Skin epidermis (tissue), 12 donors: ENCODE measurements around the gene CD9.

Experiments
- H3K27ac ChIP-seq, 21 experiments: fragments of 200-600 bp; sonication (generic) in 11 of 21; one replicate each; pipeline ENCODE4 v1.5.0; 2020; ENCODE audit warnings: mild to moderate bottlenecking in 3 of 21, inconsistent platforms in 2 of 21, moderate library complexity in 2 of 21
- H3K4me3 ChIP-seq, 7 experiments: fragments of 200-600 bp; sonication (generic) in 2 of 7; one replicate each; pipeline ENCODE4 v1.5.0; 2020; ENCODE audit warnings: inconsistent platforms in 2 of 7, mild to moderate bottlenecking in 2 of 7, moderate library complexity in 1 of 7

Gene CD9

GRCh38 chr12:6280672-6281071 lies 80.5 kb downstream of the CD9 start:
- H3K27ac ChIP-seq, result peak overlapping the region in 15 of 21 experiments; percentile 14 to 96 (median 58)

DNA sequence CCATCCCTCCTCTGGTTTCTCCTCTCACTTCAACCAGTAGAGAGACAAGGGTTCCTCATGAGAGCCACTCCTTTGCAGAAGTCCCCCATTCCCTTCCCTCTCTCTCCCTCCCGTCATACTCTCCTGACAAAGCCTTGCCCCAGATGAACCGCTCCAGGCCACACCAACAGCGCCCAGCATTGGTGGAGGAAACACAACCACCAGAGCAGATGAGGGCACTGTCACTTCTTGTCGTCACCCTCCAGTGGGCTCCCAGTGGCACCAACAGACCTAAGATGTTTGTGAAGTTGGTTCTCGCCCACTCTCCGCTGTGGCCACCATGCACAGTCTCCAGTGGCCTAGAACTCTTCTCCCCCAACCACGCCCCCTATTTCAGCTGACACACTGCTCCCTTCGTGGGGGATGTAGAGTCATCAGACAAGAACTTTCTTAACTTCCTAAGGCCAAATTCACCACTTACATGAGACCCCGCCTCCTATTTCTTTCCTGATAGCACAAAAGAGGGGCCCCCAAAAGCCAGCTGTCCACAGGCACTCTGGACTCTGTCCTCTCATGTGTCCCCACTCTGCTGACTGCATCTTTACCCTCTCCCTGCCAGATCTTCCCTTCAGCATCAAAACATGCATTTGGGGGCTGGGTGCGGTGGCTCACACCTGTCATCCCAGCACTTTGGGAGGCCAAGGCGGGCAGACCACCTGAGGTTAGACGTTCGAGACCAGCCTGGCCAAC lies 81.0 kb downstream of the CD9 start:
- H3K4me3 ChIP-seq, result no peak overlapping the region
- H3K27ac ChIP-seq, result peak overlapping the region in 5 of 21 experiments; percentile 30 to 96 (median 49)

More at GRCh38 chr12:6280672-6281071, 80.5 kb downstream of the CD9 start:
- no peak overlapping the region for H3K4me3 ChIP-seq

DNA sequence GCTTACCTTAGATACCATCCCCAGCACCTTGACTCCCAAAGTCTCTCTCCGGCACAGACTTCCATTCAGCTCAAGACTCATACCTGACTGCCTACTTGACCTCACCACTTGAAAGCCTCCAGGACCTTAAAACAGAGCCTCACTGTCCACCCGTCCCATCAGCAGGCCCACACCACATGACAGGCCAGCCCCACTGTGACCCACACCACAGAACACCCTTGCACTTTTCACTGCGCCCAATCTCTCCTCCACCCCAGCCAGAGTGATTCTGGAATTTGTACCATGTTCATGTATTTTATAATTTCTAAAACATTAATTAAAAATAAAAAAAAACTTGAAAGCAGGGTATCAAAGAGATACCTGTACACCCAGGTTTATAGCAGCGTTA lies 82.2 kb downstream of the CD9 start:
- no peak overlapping the region for H3K27ac ChIP-seq
- no peak overlapping the region for H3K4me3 ChIP-seq

- Histone ChIP-seq H3K27ac (no peak overlapping the region), H3K4me3 (no peak overlapping the region)
Measured at GRCh38 chr12:6284273-6284672, 84.1 kb downstream of the CD9 start.

- no peak overlapping the region for H3K4me3 ChIP-seq
- H3K27ac ChIP-seq, result no peak overlapping the region
Measured at GRCh38 chr12:6285063-6285477, 84.9 kb downstream of the CD9 start.

DNA sequence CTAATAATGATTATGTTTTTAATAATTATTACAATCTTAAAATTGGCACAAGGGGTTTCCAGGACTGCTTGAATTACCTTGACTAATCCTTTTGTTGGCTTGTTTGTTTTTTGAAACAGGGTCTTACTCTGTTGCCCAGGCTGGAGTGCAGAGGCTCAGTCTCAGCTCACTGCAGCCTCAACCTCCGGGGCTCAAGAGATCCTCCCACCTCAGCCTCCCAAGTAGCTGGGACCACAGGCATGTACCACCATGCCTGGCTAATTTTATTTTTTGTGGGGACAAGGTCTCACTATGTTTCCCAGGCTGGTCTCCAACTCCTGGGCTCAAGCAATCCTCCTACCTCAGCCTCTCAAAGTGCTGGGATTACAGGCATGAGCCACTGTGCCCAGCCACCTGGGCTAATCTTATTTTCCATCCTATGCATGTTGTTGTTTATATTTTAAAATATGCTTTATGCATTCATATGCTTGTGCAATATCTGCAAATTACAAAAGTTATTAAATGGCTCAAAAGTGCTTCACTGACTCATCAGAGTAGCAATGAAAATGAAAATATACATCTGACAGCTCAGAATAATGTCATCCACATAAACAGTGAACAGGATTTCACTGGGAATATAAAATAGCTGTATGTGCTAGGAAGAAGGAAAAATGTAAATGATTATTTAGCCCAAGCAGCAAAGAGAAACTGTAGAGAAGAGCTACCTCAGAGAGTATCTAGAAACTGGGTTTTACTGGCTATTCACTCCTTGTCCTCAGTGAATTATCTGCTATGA lies 85.5 kb downstream of the CD9 start:
- H3K4me3 ChIP-seq, result no peak overlapping the region
- no peak overlapping the region for H3K27ac ChIP-seq
